ENCODE data around the gene FAM89B. TPM values are rescaled to one million over a fixed set of nuclear protein-coding genes. Genes with fewer than 3 reads are reported as not detected.

The FAM89B gene
- total and polyA plus RNA-seq, 2 donors (not counting 3 experiments of a cell fraction or from before 2014, with no cell fraction given), result 63.1 to 153 TPM

DNA sequence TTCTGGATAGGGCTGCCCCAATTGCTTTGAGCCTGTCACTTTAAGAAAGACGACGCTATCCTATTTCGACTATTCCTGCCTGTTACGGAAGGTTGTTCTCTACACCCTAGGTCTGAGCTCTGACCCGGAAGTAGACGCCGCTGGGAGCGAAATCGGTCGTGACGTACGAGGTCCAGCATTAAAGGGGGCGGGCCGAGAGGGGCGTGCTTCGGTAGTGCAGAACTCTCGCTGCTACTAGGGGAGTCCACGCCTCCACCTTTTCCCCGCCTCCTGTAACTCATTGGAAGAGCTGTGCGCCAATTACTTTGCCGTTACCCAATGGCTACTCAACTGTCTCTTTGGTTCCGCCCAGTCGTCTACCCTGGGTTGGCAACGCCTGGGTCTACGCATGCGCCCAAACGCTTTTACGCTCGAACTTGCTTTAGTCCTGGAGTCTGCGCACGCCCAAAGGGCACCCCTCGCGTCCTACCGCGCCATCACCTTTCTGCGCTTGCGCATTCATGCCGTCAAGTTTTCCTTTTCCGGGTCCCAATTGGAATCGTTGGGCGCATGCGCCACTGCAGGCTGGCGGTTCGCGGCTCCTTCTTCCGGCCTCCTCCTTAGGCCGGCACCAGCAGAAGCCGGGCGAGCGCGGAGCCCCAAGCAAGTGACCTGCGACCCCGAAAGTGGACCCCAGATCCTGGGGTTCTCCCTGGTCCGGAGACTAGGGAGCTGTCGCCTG is 43.1 kb downstream of the FAM89B start, which contains the start of gene PCNX3:
Gene PCNX3 (plus strand): TSS at position 548 of the 721 bp plus-strand sequence. CDS start 536 bp downstream, outside the sequence.
- CTCF ChIA-PET, result interaction anchor here (0.8 to 6.2 kb wide), 15 partner anchors 9 to 273 kb away, joined by 3 to 54 read pairs (median 3); partner anchors contain the start of genes FAM89B, FIBP, KCNK7 and SIPA1

More for the DNA sequence above, 43.1 kb downstream of the FAM89B start, which contains the start of gene PCNX3:
- H2AFZ ChIP-seq (ENCODE audit: low read depth, low read length), result peak within 1 kb of the TSS; percentile 36
- dilution Hi-C loops (cut with MboI; ENCODE audit: extremely low pct_ligation_motif_present, low sequenced_read_pairs) (no loop called here), intact Hi-C loops (cut with micrococcal nuclease) (loop anchor here (1.0 kb wide), 4 partner anchors 8 to 193 kb away; partner anchors contain the start of genes NEAT1 and SIPA1)
- peak within 1 kb of the TSS; percentile 88 for H3K27ac ChIP-seq (ENCODE audit: insufficient read depth, low read depth, low read length)
- H3K4me3 ChIP-seq (replicated peaks in 1 of 3; ENCODE audit: insufficient read depth in 1 of 3, low read depth in 1 of 3, low read length in 3 of 3), result peak within 1 kb of the TSS; percentile 81 to 90 (median 87)
- peak within 1 kb of the TSS; percentile 74 for H3K9ac ChIP-seq (replicated peaks; ENCODE audit: extremely low read depth, insufficient read depth, low read length)
- H3K36me3 ChIP-seq (ENCODE audit: control insufficient read depth in 2 of 2, extremely low read depth in 1 of 2, insufficient read depth in 2 of 2, low read length in 2 of 2), result peaks cover 0 to 31% of the 10 kb centered on the region in 2 experiments
- FAIRE-seq (peak; percentile 100), DNase-seq (ENCODE audit: low read depth, low spot score) (peak; percentile 100)
- TF ChIP-seq JUN (IDR thresholded peaks at IDR 0.05; ENCODE audit: borderline replicate concordance, insufficient read depth, insufficient read length, low read depth) (no peak), POLR2A (IDR thresholded peaks at IDR 0.05; ENCODE audit: low read depth, low read length) (peak; percentile 59), POLR2AphosphoS5 (IDR thresholded peaks at IDR 0.05; ENCODE audit: insufficient read depth, low read depth, low read length) (peak; percentile 63), EZH2 (IDR thresholded peaks at IDR 0.05; ENCODE audit: borderline replicate concordance, low read depth, low read length, severe bottlenecking) (no peak), GATA2 (IDR thresholded peaks at IDR 0.05; ENCODE audit: insufficient read depth, insufficient read length, low read depth, low read length) (no peak), FOS (IDR thresholded peaks at IDR 0.05; ENCODE audit: borderline replicate concordance, insufficient read depth, low read length) (no peak), MYC (IDR thresholded peaks at IDR 0.05; ENCODE audit: low read depth, low read length) (no peak), MAX (IDR thresholded peaks at IDR 0.05; ENCODE audit: insufficient read depth, insufficient read length) (no peak)
- TF ChIP-seq, protein P1, sequence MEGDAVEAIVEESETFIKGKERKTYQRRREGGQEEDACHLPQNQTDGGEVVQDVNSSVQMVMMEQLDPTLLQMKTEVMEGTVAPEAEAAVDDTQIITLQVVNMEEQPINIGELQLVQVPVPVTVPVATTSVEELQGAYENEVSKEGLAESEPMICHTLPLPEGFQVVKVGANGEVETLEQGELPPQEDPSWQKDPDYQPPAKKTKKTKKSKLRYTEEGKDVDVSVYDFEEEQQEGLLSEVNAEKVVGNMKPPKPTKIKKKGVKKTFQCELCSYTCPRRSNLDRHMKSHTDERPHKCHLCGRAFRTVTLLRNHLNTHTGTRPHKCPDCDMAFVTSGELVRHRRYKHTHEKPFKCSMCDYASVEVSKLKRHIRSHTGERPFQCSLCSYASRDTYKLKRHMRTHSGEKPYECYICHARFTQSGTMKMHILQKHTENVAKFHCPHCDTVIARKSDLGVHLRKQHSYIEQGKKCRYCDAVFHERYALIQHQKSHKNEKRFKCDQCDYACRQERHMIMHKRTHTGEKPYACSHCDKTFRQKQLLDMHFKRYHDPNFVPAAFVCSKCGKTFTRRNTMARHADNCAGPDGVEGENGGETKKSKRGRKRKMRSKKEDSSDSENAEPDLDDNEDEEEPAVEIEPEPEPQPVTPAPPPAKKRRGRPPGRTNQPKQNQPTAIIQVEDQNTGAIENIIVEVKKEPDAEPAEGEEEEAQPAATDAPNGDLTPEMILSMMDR (IDR thresholded peaks at IDR 0.05; ENCODE audit: extremely low read depth in 1 of 2, insufficient read depth in 1 of 2, low read depth in 1 of 2, low read length in 2 of 2), result no peak
- BruUV-seq (replicated peaks), result no TSS peak
- no peaks in the 10 kb centered on the region for H3K27me3 ChIP-seq (ENCODE audit: control insufficient read depth in 2 of 2, insufficient read depth in 2 of 2, low read length in 2 of 2)
- no peaks in the 10 kb centered on the region for H4K20me1 ChIP-seq (replicated peaks; ENCODE audit: control insufficient read depth, extremely low read depth, insufficient read depth, low read length)
- H3K4me1 ChIP-seq (ENCODE audit: control insufficient read depth, extremely low read depth, insufficient read depth, low read length), result peaks cover 39% of the 10 kb centered on the region
- POLR2A ChIA-PET, result interaction anchor here (0.6 to 1.2 kb wide), 2 partner anchors 10 to 193 kb away, joined by 3 read pairs; partner anchors contain the start of gene NEAT1
- peak within 1 kb of the TSS; percentile 88 for H3K4me2 ChIP-seq (ENCODE audit: insufficient read depth, low read length)
- H3K79me2 ChIP-seq (ENCODE audit: control insufficient read depth, insufficient read depth, low read length), result peaks cover 55% of the 10 kb centered on the region
- no peaks in the 10 kb centered on the region for H3K9me3 ChIP-seq (replicated peaks; ENCODE audit: control insufficient read depth, insufficient read depth, low read length)
- H3K9me1 ChIP-seq (replicated peaks; ENCODE audit: control insufficient read depth, extremely low read depth, insufficient read depth, low read length), result no peaks in the 10 kb centered on the region

All from endothelial cell of umbilical vein (primary cell).